GM19240 (cell line): ENCODE measurements around the gene KCNK4.

Experiments used
- DNase-seq: peaks from one replicate; pipeline ENCODE4 v3.0.0; 2011; ENCODE audit warnings: low spot score; ENCODE audit not compliant: insufficient read length

The KCNK4 gene

GRCh38 chr11:64268025-64268892 lies 22.8 kb upstream of the KCNK4 start:
- DNase-seq, result no peak

DNA sequence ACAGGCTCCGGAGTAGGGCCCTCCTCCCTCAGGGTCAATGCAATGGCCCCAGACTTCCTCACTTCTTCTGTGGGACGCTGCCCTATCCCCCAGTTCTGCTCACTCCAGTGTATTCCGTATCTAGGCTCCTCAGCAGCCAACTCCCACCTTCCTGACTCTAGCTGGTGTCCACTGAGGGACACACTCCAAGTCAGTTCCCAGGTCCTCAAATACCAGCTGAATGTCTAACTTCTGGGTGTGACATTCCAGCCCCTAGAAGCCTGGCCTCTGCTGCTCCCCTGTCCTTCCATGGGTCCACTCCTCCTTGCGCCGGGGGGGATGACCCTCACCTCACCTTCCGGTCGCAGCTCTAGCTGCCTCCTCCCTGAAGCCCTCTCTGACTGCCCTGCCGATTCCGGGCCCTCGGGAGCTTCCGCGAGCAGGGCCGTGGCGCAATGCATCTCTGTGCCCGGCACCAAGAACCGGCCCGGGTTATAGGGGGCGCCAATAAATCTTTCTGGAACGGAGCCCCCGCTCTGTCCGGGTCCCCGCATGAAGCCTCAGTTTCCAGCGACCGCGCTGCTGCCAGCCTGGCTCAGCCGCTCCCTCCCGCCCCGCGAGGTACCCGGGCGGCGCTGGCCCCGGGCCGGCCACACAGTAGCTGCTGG lies 22.1 kb upstream of the KCNK4 start:
- no peak for DNase-seq

- peak; percentile 74 for DNase-seq
Measured at GRCh38 chr11:64269540-64270220, 21.4 kb upstream of the KCNK4 start.

- no peak for DNase-seq
Measured at GRCh38 chr11:64275031-64275800, 15.9 kb upstream of the KCNK4 start.

GRCh38 chr11:64275841-64276240 lies 15.3 kb upstream of the KCNK4 start:
- no peak for DNase-seq

- DNase-seq, result no peak
Measured at GRCh38 chr11:64276653-64277431, 14.3 kb upstream of the KCNK4 start.

DNA sequence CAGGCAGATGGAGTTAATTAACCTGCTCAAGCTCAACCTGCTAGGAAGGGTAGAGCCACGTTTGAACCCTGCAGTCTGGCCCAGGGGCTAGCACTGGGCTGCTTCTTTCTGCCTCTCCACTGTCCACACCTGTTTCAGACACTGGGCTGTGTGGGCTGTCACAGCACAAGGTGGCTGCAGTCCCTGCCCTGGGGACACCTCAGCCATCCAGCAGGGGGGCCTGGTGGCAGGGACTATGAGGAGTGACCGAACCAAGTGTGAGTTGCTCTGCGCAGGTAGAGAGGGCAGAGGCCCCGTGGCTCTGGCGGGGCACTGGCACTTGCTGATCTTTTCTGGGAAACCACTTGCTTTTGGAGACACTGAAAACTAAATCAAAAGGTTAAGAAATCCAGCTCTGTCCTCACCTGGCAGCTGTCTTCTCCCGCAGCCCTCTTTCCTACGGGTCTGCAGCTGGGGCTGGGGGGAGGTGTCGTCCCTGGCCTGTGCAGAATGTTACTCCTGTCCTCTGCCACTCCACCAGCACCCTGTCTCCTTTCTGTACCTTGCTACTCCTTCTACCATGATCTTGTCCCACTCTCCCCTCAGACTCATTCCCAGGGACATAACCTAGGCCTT lies 12.4 kb upstream of the KCNK4 start:
- no peak for DNase-seq

DNA sequence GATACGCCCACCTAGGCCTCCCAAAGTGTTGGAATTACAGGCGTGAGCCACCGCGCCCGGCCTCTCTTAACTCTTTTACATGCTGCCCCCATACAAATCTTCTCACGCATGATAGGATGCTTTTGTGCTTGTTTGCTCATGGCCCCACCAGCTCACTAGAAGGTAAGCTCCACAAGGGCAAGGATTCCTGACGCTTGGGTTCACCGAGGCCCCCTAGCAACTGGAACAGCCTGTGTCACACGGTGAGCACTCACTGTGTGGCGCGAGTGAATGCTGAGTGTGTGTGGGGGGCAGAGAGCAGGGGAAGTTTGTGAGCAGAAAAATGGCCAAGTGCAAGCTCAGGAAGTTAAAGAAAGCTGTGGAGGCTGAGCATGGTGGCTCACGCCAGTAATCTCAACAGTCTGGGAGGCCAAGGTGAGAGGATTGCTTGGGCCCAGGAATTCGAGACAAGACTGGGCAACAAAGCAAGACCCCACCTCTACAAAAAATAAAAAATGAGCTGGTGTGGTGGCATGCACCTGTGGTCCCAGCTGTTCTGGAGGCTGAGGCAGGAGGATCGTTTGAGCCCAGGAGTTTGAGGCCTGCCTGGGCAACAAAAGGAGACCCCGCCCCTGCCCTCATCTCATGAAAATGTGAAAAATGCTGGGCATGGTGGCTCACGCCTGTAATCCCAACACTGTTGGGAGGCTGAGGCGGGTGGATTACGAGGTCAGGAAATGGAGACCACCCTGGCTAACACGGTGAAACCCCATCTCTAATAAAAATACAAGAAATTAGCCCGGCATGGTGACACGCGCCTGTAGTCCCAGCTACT lies 8.9 kb upstream of the KCNK4 start:
- DNase-seq, result no peak

DNA sequence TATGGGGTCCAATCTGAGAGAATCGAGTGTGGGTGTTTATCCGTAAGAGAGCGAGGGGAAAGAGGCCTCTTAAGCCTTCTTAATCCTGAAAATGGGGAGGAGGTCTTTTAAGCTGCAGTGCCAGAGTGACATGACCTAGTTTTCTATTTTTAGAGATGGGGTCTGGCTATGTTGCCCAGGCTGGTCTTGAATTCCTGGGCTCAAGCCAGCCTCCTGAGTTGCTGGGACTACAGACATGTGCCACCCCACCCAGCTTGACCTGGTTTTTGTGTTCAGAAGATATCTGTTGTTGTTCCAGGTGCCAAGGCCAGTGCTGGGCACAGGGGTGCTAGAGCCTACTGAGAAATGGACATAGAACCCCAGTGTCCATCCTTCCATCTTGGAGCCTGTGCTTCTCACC lies 8.0 kb upstream of the KCNK4 start:
- no peak for DNase-seq

GRCh38 chr11:64284048-64284961 lies 6.8 kb upstream of the KCNK4 start, which contains the start of gene BAD:
BAD (minus strand) TSS chr11:64284665; CDS start chr11:64284368, 297 bp downstream.
- DNase-seq, result peak; percentile 99

GRCh38 chr11:64284962-64285884 lies 5.9 kb upstream of the KCNK4 start, which contains the start of gene GPR137:
GPR137 (plus strand) TSS chr11:64285848; CDS start chr11:64286525, 677 bp downstream.
- DNase-seq, result peak; percentile 94

DNA sequence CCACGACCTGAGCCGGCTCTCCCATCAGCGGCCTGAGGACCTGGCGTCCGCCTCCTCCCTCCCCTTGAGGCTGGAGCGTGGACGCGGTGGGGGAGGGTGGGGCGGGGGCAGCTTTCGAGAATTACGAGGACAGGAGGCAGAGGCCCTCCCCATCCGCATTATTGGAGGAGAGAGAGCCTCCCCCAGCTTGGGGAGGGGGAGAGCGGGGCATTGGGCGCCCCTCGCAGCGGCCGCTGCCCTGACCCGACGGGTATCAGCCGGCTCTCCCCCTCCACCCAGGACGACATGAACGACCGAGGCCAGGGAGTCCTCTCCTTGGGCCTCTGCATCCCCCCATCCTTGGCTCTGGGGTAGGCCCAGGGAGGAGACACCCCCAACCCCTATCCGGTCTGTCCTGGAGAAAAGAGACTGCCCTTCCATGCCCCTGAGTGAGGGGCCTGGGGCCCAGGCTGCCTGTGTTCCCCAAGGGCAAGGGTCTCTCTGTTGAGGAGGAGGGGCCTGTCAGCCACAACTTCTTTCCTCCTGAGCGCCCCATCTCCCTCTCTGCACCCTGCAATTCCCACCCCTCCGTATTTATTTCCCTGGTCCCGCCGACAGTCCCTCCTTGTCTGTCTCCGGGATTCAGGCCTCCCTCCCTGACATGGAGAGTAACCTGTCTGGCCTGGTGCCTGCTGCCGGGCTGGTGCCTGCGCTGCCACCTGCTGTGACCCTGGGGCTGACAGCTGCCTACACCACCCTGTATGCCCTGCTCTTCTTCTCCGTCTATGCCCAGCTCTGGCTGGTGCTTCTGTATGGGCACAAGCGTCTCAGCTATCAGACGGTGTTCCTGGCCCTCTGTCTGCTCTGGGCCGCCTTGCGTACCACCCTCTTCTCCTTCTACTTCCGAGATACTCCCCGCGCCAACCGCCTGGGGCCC lies 5.0 kb upstream of the KCNK4 start:
- no peak for DNase-seq

DNA sequence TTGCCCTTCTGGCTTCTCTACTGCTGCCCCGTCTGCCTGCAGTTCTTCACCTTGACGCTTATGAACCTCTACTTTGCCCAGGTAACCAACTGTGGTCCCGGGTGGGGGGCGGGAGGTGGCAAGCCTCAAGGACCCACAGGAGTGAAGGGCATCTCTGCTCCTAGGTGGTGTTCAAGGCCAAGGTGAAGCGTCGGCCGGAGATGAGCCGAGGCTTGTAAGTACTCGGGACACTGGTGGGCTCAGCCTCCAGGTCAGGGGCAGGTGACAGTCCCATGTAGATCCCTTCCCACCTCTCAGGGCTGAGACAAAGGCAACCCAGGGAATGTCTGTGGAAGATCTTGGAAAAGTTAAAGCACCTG lies 4.3 kb upstream of the KCNK4 start:
- DNase-seq, result no peak

DNA sequence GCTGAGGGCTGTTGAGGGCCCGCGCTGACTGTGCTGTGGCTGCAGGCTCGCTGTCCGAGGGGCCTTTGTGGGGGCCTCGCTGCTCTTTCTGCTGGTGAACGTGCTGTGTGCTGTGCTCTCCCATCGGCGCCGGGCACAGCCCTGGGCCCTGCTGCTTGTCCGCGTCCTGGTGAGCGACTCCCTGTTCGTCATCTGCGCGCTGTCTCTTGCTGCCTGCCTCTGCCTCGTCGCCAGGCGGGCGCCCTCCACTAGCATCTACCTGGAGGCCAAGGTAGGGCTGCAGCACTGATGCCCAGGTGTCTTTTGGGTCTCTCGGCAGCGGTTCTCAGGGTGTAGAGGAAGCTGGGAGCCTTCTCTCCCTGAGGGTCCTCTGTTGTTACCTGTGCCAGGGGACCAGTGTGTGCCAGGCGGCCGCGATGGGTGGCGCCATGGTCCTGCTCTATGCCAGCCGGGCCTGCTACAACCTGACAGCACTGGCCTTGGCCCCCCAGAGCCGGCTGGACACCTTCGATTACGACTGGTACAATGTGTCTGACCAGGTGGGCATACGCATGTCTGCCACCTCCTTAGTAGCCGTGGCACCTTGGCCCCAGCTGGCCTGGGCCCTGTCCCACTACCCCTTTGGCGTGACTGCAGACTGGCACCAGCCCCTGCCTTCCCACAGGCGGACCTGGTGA lies 3.3 kb upstream of the KCNK4 start:
- DNase-seq, result no peak

DNA sequence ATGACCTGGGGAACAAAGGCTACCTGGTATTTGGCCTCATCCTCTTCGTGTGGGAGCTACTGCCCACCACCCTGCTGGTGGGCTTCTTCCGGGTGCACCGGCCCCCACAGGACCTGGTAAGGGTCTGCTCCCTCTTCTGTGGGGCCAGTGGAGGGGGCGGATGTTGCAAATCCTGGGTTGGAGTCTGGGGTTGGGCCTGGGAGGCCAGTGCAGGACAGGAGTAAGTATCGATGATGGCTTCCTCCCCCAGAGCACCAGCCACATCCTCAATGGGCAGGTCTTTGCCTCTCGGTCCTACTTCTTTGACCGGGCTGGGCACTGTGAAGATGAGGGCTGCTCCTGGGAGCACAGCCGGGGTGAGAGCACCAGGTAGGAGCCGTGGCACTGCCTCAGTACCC lies 2.8 kb upstream of the KCNK4 start:
- no peak for DNase-seq
